Fibroblast of peridontal ligament (primary cell): Measurements from ENCODE around the gene PFDN2.

Experiments used
- DNase-seq: peaks from one replicate; pipeline ENCODE4 v3.0.0-alpha.2; 2010; ENCODE audit errors: extremely low read depth

Gene PFDN2

GRCh38 chr1:161117759-161118581 lies at the start of gene PFDN2, which contains the start of gene NIT1:
TSS of gene PFDN2 (minus strand) at chr1:161118037. CDS start at chr1:161118026, 11 bp downstream.
TSS of gene NIT1 (plus strand) at chr1:161118105. CDS start at chr1:161118177, 72 bp downstream.
- peak; percentile 74 for DNase-seq

DNA sequence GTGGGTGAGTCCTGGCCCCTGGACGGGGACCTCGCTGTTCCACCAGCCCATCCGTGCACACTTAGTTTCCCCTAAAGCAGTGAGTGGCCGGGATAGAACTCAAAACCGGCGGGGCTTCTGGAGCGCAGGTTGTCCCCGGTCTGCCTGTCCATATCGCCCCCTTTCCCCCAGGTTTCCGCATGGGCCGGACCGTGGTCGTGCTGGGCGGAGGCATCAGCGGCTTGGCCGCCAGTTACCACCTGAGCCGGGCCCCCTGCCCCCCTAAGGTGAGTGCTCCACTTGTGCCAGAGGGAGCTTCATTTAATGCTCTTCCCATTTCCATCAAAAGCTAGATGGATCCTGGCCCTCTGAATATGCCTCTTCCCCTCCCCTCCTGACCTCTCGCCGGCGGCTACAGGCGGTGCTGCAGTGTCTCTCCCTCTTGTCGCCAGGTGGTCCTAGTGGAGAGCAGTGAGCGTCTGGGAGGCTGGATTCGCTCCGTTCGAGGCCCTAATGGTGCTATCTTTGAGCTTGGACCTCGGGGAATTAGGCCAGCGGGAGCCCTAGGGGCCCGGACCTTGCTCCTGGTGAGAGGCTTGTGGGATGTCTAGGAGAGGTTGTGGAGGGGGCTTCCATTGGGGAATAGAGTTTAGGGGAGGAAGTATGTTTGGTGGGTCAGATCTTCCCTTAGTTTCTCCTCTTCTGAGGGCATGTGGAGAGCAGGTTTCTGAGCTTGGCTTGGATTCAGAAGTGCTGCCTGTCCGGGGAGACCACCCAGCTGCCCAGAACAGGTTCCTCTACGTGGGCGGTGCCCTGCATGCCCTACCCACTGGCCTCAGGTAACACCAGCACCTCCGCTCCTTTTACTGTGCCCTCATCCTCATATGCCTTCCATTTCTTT lies 49.1 kb upstream of the PFDN2 start:
- DNase-seq, result no peak

DNA sequence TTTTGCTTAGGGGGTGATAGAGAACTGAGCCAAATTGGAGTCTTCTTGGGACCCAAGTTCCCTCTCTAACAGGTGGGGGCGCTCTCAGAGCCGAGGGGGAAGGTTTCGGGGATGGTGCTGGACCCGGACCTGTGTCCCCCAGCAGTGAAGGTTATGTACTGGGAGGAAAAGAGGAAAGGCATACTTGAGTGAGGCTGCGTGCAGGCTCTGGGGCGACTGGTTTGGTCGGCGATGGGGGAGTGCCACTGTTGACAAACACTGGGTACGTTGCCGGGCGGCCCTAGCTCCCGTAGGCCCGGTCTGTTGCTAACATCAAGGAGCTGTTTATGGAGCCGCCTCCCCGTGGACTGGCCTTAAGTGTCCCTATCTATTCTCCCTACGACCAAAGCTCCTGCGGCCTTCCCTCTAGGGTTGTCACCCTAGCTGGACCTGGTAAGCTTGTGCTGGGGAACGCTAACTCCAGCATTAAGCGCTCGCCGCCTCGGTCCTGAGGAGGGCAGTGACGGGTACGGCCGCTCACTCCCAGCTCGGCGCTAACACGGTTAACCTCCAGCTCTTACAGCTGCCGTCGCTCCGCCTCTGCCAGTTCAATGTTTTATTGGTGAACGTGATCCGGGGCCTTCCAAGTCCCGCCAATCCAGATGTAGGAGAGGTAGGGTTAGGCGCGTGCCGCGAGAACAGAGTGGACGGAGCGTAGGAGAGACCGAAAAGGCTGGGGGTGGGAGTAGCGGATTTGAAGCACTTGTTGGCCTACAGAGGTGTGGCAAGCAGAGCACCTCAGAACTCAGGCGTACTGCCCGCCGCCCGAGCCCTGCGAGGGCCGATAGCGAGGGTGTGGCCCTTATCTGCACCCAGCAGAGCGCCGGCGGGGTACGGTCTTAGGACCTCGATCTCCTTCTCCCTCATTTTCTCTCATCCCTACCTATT lies 48.2 kb upstream of the PFDN2 start, which contains the start of gene PPOX:
PPOX (plus strand) TSS at position 685 of the 927 bp plus-strand sequence. CDS start 422 bp downstream, outside the sequence.
- peak; percentile 97 for DNase-seq

- DNase-seq, result no peak
Measured at GRCh38 chr1:161164901-161165610, 47.2 kb upstream of the PFDN2 start.

DNA sequence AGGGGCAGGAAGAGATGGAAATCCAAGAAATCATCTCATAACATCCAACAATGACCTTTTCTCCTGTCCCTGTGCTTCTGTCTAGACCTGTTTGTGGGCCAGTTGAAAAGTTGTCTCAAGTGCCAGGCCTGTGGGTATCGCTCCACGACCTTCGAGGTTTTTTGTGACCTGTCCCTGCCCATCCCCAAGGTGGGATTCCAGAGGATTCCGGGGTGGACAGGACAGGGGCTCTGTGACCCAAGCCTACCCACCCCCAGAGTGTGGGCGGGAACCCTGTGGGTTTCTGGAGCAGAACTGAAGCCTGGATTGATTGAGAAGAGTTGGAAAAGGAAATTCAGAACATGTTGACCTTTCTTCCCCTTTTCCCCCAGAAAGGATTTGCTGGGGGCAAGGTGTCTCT lies 46.0 kb upstream of the PFDN2 start:
- DNase-seq, result no peak

- no peak for DNase-seq
Measured at GRCh38 chr1:161162806-161163205, 45.0 kb upstream of the PFDN2 start.

- no peak for DNase-seq
Measured at GRCh38 chr1:161162052-161162451, 44.2 kb upstream of the PFDN2 start.

DNA sequence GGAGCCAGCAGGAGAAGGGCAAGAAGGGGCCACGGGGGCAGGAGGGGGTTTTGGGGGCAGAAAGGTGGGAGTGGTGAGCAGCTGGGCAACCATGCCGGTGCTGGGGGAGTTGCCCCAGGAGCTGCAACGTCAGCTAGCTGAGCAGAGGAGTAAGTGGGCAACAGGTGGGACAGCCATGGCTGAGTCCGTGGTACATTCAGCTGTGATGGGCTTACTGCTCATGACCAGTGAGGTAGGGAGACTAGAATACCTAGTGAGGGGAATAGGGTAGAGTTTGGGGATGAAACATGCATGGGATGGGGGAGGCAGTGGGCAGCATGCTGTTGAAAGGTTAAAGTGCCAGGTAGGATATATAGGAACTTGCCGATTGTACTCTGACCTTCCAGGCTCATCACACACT lies 43.8 kb upstream of the PFDN2 start:
- no peak for DNase-seq

- DNase-seq, result no peak
Measured at GRCh38 chr1:161160671-161161145, 42.9 kb upstream of the PFDN2 start.

DNA sequence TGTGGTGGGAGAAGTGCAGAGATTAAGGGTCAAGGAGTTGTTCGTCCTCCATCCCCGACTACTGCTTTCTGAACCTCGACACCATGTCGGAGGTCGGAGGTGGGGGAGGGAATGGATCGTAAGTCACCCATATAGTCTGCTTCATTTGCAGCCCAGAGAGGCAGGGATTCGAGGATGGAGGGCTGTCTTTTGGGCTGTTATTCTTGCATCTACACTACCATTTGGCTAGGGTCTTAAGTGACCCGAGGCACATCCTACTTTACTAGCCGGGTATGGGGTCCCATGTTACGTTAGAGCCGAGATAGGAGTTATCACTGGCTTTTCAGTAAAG lies 42.0 kb upstream of the PFDN2 start:
- no peak for DNase-seq

DNA sequence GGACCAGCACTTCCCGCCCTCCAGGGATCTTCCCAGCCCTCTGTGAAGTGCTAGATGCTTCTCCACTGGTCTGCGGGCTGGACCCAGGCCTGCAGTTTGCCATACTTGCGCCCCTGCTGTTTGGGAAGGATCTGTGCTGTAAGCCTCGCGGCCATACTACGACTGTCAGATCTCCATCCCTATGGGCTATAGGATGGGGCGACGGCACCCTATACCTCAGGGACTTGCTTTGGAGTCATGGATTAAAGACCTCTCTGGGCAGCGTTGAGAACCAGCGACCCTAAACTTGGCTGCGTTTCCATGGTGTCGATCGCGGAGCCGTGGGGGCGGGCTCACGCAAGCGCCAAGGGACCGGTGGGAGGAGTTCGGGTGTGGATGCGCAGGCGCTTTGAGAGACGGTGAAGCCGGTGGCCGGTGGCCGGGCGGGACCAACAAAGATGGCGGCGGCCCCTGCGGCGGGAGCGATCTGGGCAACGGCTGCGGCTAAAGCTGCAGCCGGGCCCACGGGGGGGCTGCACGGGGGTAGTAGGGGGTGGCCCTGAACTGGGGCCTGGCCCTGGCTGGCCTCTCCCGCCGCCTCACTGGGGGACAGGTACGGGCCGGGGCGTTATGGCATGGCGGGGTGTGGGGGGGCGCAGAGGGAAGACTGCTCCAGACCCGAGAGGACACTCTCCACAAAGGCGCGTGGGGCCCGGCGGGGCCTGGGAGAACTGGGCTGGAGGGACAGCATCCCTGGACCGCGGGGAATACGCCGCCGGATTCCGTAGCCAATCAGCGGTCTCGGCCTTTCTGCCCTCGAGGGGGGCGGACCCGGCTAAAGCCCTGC lies 41.5 kb upstream of the PFDN2 start, which contains the start of gene USP21:
USP21 (plus strand) TSS at position 414 of the 826 bp plus-strand sequence. CDS start 1,141 bp downstream, outside the sequence.
- peak; percentile 87 for DNase-seq

DNA sequence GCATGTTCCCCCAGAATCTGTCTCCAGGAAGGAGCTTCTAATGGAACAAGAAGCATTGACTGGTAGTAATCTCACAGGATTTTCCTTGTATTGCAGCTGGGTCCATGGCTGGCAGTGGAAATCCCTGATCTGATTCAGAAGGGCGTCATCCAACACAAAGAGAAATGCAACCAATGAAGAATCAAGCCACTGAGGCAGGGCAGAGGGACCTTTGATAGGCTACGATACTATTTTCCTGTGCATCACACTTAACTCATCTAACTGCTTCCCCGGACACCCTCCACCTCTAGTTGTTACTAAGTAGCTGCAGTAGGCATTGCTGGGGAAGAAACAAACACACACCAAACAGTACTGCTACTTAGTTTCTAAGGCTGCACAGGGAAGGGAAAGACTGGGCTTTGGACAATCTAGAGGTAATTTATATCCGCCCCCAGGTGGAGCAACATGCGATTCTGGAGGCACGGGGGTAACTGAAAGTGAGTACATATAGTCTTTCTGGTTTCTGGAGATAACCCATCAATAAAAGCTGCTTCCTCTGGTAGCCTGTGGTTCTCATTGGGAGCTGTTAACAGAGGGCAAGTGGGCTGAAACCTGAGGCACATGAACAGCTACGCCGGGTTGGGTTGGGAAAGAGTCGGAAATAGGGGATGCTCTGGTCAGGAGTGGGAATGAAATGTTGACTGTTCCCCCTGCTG lies 40.6 kb upstream of the PFDN2 start:
- DNase-seq, result no peak

DNA sequence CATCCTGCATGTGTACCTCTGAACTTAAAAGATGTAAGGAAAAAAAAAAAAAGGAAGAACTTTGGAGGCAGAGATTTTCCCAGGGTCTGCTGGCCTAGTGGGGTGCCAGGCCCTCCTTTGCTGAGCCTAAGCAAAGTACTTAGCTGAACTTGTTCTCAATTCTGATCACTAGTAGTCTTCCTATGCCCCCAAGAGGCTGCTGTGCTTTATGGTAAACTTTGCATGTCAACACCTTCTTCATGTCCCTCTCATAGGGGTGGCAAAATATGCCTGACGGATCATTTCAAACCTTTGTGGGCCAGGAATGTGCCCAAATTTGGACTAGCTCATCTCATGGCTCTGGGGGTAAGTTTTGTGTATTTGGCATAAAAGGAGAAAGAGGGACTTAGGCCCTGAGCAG lies 40.0 kb upstream of the PFDN2 start:
- no peak for DNase-seq

DNA sequence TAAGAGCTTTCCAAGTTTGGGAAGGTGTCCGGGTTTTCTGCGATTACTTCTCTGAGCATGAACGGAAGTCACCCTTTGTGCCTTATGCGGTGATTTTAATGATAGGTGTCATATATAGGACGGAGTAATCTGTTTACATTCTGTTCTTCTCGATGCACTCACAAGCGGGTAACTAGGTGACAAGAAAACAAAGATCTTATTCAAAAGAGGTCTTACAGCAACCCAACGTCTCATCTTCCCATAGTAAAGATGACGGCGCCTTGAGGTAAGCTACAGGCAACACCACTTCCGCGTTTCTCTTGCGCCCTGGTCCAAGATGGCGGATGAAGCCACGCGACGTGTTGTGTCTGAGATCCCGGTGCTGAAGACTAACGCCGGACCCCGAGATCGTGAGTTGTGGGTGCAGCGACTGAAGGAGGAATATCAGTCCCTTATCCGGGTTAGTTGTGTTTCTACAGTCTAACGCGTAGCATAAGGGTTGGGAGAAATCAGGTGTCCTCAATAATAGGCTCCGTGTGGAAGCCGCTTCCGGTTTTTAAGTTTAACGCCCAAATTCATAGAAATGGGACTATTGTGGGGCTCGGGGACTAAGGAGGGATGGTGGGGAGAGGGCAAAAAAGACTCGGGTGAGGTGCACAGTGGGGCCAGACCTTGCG lies 36.0 kb upstream of the PFDN2 start, which contains the start of gene UFC1:
UFC1 (plus strand) TSS at position 297 of the 656 bp plus-strand sequence; CDS start at position 317, 20 bp downstream.
- peak; percentile 93 for DNase-seq

- no peak for DNase-seq
Measured at GRCh38 chr1:161153176-161153575, 35.3 kb upstream of the PFDN2 start.

DNA sequence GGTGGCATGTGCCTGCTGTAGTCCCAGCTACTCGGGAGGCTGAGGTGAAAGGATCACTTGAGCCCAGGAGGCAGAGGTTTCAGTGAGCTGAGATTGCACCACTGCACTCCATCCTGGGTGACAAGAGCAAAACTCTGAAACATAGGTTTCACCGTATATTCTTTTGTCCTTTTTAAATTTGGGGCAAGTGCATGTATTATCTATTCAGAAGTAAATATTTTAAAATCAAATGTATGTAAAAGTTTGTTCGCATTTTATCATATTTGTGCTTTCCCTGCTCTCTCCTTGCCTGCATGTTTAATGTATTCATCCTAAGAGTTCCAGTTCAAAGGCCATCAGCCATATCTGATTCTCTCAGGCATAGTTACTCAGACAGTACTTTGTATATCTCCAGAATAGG lies 28.0 kb upstream of the PFDN2 start:
- DNase-seq, result no peak

GRCh38 chr1:161140755-161141400 lies 23.0 kb upstream of the PFDN2 start:
- DNase-seq, result no peak

GRCh38 chr1:161139766-161140165 lies 21.9 kb upstream of the PFDN2 start:
- DNase-seq, result peak; percentile 72
